Measurements from ENCODE around the gene SSTR3.

The SSTR3 gene

DNA sequence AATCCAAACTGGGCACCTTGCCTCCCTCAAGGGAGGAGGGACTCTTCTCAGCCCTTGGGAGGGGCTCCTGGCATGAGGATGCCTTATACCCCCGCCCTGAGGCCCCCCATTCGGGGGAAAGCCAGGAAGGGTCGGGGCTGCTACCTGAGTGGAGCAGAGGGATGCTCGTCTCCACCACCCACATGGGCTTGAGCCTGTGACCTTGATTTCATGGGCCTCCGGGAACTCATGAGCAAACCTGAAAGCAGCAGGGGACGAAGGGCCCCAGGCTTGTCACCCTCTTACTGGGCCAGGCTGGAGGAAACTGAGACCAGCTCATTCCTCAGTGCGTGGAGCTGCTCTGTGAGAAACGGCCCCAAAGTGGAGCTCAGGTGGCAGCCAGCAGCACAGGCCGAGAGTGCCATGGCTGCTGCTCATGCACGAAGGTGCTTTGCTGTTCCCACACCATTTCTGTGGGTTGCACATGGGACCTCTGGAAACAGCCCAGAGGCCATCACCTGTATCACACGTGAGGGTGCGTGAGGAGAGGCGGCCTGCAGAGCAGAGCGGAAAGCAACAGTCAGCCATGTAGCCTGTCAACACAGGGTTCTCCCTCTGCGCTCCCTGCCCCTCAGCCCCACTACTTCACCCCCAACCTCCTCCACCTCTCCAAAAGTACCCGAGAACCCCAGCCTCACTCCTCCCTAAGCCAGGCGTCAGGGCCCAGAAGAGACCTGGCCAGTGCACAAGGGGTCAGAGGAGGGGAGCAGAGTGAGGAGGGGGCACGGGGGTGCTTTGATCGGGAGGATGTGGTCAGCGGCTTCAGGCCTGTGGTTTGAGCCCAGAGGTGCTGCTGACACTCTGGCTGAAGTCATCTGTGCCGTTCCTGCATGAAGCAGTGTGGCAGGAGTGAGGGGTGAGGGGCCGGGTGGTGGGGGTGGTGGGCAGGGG is 48.4 kb downstream of the SSTR3 start:
- H3K36me3 ChIP-seq (replicated peaks; ENCODE audit: insufficient read depth, low read length) = no peaks in the 10 kb centered on the region
- H3K27ac ChIP-seq (ENCODE audit: low read length) = no peak overlapping the region
- TF ChIP-seq CTCF (IDR thresholded peaks at IDR 0.05; ENCODE audit: low read length) (no peak), EZH2phosphoT487 (IDR thresholded peaks at IDR 0.05; ENCODE audit: low read length) (no peak)

DNA sequence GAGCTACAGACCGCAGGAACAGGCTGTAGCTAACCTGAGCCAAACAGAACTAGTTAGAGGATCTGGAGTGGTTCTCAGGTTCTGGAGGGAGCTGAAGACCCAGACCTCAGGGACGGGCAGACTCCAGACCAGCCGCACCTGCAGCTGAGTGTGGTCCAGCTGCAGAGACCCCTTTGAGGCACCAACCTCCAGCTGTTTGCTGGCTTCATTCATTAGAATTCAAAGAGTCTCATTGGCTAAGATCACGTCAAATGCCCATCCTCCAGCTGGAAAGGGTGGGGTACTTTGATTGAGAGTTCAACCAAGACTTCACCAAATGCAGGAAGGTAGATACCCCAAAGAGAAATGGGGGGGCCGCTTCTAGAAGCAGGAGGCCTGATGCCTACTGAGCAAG is 49.2 kb downstream of the SSTR3 start:
- H3K36me3 ChIP-seq (replicated peaks; ENCODE audit: insufficient read depth, low read length) = no peaks in the 10 kb centered on the region
- no peak overlapping the region for H3K27ac ChIP-seq (ENCODE audit: low read length)
- H2AFZ ChIP-seq (ENCODE audit: low read length) = peak overlapping the region; percentile 91; the same call in 1 of the 2 replicates
- DNase-seq = no peak
- TF ChIP-seq CTCF (IDR thresholded peaks at IDR 0.05; ENCODE audit: low read length) (no peak), EZH2 (optimal IDR thresholded peaks at IDR 0.05; ENCODE audit: low read depth, low read length) (no peak), EZH2phosphoT487 (IDR thresholded peaks at IDR 0.05; ENCODE audit: low read length) (no peak)
- no peaks in the 10 kb centered on the region for H3K9me2 ChIP-seq (replicated peaks; ENCODE audit: insufficient read depth, low read length)
- H3K9ac ChIP-seq (ENCODE audit: low read length) = no peak overlapping the region
- H3F3A ChIP-seq (ENCODE audit: insufficient read depth, low read length) = no peaks in the 10 kb centered on the region
- peaks cover 18% of the 10 kb centered on the region; the same call in 1 of the 2 replicates for H3K27me3 ChIP-seq (replicated peaks; ENCODE audit: insufficient read depth, low read length)
- peak overlapping the region; percentile 75; the same call in 1 of the 2 replicates for H3K4me2 ChIP-seq (ENCODE audit: low read depth, low read length)
- no peaks in the 10 kb centered on the region for H4K20me1 ChIP-seq (ENCODE audit: insufficient read depth, low read length)
- no peaks in the 10 kb centered on the region for H3K79me2 ChIP-seq (ENCODE audit: low read length)
- H3K4me3 ChIP-seq (ENCODE audit: low read length) = no peak overlapping the region
- no peaks in the 10 kb centered on the region for H3K9me3 ChIP-seq (replicated peaks; ENCODE audit: insufficient read depth, low read length)
- H3K4me1 ChIP-seq (ENCODE audit: low read length) = peaks cover 24% of the 10 kb centered on the region

More for the DNA sequence above, 48.4 kb downstream of the SSTR3 start:
- Histone ChIP-seq H3K9me3 (replicated peaks; ENCODE audit: insufficient read depth, low read length) (no peaks in the 10 kb centered on the region), H3F3A (ENCODE audit: insufficient read depth, low read length) (no peaks in the 10 kb centered on the region), H3K4me1 (ENCODE audit: low read length) (peaks cover 27% of the 10 kb centered on the region), H2AFZ (ENCODE audit: low read length) (no peak overlapping the region), H3K27me3 (replicated peaks; ENCODE audit: insufficient read depth, low read length) (0 out of 2 replicates have a peak, but pooled peaks cover 11% of the 10 kb centered on the region), H4K20me1 (ENCODE audit: insufficient read depth, low read length) (no peaks in the 10 kb centered on the region), H3K4me3 (ENCODE audit: low read length) (no peak overlapping the region), H3K9ac (ENCODE audit: low read length) (no peak overlapping the region), H3K79me2 (ENCODE audit: low read length) (no peaks in the 10 kb centered on the region), H3K9me2 (replicated peaks; ENCODE audit: insufficient read depth, low read length) (no peaks in the 10 kb centered on the region), H3K4me2 (ENCODE audit: low read depth, low read length) (no peak overlapping the region)
- DNase-seq = no peak

DNA sequence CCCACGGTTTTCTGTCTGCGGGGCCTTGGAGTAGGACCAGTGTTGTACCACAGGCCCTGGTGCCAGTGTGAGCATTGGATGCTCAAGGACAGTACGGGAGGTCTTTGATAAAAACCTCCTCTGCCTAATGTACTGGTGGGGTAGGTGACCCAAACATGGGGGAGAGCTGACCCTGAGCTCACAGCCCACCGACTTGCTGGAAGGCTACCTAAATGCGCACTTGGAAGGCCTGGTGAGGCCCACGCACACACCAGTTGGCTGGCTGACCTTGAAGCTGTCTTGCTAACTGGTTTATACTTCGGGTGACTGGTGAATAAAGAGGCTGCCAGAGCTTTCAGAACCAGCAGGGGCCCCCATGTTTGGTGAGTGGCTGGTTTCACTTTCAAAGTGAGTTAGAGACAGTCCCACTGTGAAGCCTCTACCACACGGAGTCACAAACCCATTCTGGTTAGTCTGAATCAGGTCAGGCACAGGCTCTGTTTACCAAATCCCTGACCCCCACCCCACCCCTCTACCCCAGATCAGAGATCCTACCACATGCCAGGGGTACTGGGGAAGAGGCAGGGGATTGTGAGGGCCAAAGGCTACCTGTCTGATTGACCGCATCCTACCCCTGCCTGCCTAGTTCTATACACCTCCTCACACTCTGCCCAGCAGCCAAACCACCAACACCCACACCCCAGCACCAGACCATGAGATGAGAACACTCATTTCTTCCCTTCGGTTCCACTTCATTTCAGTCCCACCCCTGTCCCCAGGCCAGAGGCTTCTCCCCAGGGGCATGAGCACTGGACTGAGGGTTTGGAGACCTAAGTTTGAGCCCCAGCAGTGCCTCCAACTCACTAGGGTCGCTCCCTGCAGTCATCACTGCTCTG is 49.8 kb downstream of the SSTR3 start:
- H3K4me2 ChIP-seq (ENCODE audit: low read depth, low read length) = peak overlapping the region; percentile 75
- no peaks in the 10 kb centered on the region for H3F3A ChIP-seq (ENCODE audit: insufficient read depth, low read length)
- peaks cover 24% of the 10 kb centered on the region for H3K27me3 ChIP-seq (replicated peaks; ENCODE audit: insufficient read depth, low read length)
- peak overlapping the region; percentile 24; the same call in 1 of the 2 replicates for H3K9ac ChIP-seq (ENCODE audit: low read length)
- peak overlapping the region; percentile 42; the same call in 1 of the 2 replicates for H3K27ac ChIP-seq (ENCODE audit: low read length)
- H3K9me2 ChIP-seq (replicated peaks; ENCODE audit: insufficient read depth, low read length) = no peaks in the 10 kb centered on the region
- no peaks in the 10 kb centered on the region for H3K36me3 ChIP-seq (replicated peaks; ENCODE audit: insufficient read depth, low read length)
- no peaks in the 10 kb centered on the region for H3K9me3 ChIP-seq (replicated peaks; ENCODE audit: insufficient read depth, low read length)
- H3K4me3 ChIP-seq (ENCODE audit: low read length) = no peak overlapping the region; the same call in 1 of the 2 replicates
- no peaks in the 10 kb centered on the region for H4K20me1 ChIP-seq (ENCODE audit: insufficient read depth, low read length)
- H3K79me2 ChIP-seq (ENCODE audit: low read length) = no peaks in the 10 kb centered on the region
- peak; percentile 89 for DNase-seq
- H2AFZ ChIP-seq (ENCODE audit: low read length) = peak overlapping the region; percentile 91
- TF ChIP-seq EZH2phosphoT487 (IDR thresholded peaks at IDR 0.05; ENCODE audit: low read length) = no peak
- no peak for TF ChIP-seq EZH2 (optimal IDR thresholded peaks at IDR 0.05; ENCODE audit: low read depth, low read length)
- TF ChIP-seq CTCF (IDR thresholded peaks at IDR 0.05; ENCODE audit: low read length) = peak; percentile 34
- H3K4me1 ChIP-seq (ENCODE audit: low read length) = peaks cover 18% of the 10 kb centered on the region

All from MM.1S (cell line).